ENCODE data around the gene ADCY1. TPM values are rescaled to one million over a fixed set of nuclear protein-coding genes. Genes with fewer than 3 reads are reported as not detected.

The ADCY1 gene
- total and polyA plus RNA-seq, 4 donors, result 0.33 to 20.1 (median 4.1) TPM

DNA sequence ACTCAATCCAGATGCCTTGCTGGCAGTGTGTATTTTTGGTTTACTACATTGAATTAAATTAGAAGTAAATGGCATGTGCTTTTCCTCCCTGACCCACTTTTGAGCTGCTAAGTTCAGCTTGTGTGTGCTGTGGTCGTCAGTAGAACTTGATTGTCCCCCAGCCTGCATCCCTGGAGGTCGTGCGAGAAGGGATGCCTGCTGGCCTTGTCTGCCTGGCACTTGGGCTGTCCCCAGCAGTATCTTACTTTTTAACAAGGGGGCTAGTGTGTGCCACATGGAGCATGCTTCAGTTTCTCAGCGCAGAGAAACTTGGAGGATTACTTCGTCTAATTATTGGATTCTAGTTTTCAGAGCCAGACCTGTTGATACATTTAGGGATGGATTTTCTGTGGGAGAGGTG lies 80.2 kb downstream of the ADCY1 start:
- WGBS, result 95% methylated on average over 5 of the region's 5 CpGs
- TF ChIP-seq JUND (IDR thresholded peaks at IDR 0.05) (no peak), NR2F2 (IDR thresholded peaks at IDR 0.05) (no peak)
- DNase-seq (ENCODE audit: low spot score), result no peak
- Histone ChIP-seq H3K27ac (ENCODE audit: low read depth in 1 of 2, low read length in 2 of 2) (no peak overlapping the region), H3K9me3 (ENCODE audit: control insufficient read depth in 4 of 4, low read length in 3 of 4) (no peaks in the 10 kb centered on the region), H3K27me3 (ENCODE audit: control insufficient read depth in 4 of 4, insufficient read depth in 4 of 4, low read length in 3 of 4) (no peaks in the 10 kb centered on the region), H3K9ac (ENCODE audit: low read depth in 1 of 2, low read length in 2 of 2) (no peak overlapping the region), H3K4me1 (ENCODE audit: control insufficient read depth in 4 of 4, insufficient read depth in 4 of 4, low read length in 3 of 4) (no peaks in the 10 kb centered on the region), H3K36me3 (ENCODE audit: control insufficient read depth in 4 of 4, insufficient read depth in 3 of 4, low read depth in 1 of 4, low read length in 3 of 4) (no peaks in the 10 kb centered on the region), H3K4me3 (ENCODE audit: low read depth in 1 of 3, low read length in 3 of 3) (no peak overlapping the region)

DNA sequence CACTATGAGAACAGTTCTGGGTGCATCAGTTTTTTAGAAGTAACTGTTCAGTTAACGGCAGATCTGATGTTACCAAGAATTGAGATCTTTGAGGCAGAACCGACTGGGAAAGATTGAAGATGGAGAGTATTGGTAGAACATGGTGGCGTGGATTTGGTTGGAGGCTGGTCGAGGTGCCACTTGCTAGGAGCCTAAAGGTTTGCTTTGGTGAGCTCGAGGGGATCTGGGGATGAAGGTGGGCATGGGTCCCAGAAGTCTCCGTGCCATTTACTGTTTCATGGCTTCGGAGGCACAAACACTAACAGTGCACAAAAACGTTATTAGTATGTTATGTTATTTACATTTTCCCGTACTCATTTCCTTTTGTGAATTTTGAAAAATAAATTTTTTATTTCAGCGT lies 81.4 kb downstream of the ADCY1 start:
- Histone ChIP-seq H3K36me3 (ENCODE audit: control insufficient read depth in 4 of 4, insufficient read depth in 3 of 4, low read depth in 1 of 4, low read length in 3 of 4) (no peaks in the 10 kb centered on the region), H3K27ac (ENCODE audit: low read depth in 1 of 2, low read length in 2 of 2) (no peak overlapping the region), H3K4me1 (ENCODE audit: control insufficient read depth in 4 of 4, insufficient read depth in 4 of 4, low read length in 3 of 4) (no peaks in the 10 kb centered on the region), H3K9me3 (ENCODE audit: control insufficient read depth in 4 of 4, low read length in 3 of 4) (no peaks in the 10 kb centered on the region), H3K4me3 (ENCODE audit: low read depth in 1 of 3, low read length in 3 of 3) (no peak overlapping the region), H3K9ac (ENCODE audit: low read depth in 1 of 2, low read length in 2 of 2) (no peak overlapping the region), H3K27me3 (ENCODE audit: control insufficient read depth in 4 of 4, insufficient read depth in 4 of 4, low read length in 3 of 4) (no peaks in the 10 kb centered on the region)
- 92% methylated on average over 10 of the region's 10 CpGs for WGBS
- TF ChIP-seq JUND (IDR thresholded peaks at IDR 0.05) (no peak), NR2F2 (IDR thresholded peaks at IDR 0.05) (no peak), TAF1 (conservative IDR thresholded peaks at IDR 0.05) (no peak), EGR1 (IDR thresholded peaks at IDR 0.05; ENCODE audit: low read depth in 2 of 2) (no peak), FOXA1 (IDR thresholded peaks at IDR 0.05) (no peak), YY1 (IDR thresholded peaks at IDR 0.05) (no peak), SP1 (IDR thresholded peaks at IDR 0.05) (no peak), RXRA (IDR thresholded peaks at IDR 0.05) (no peak), FOXA2 (IDR thresholded peaks at IDR 0.05) (no peak), RAD21 (IDR thresholded peaks at IDR 0.05) (no peak), HNF4G (IDR thresholded peaks at IDR 0.05) (no peak), HNF4A (conservative IDR thresholded peaks at IDR 0.05) (no peak), GABPA (IDR thresholded peaks at IDR 0.05 in 1 of 2, conservative IDR thresholded peaks at IDR 0.05 in 1 of 2) (no peak)
- TF ChIP-seq, protein P1, sequence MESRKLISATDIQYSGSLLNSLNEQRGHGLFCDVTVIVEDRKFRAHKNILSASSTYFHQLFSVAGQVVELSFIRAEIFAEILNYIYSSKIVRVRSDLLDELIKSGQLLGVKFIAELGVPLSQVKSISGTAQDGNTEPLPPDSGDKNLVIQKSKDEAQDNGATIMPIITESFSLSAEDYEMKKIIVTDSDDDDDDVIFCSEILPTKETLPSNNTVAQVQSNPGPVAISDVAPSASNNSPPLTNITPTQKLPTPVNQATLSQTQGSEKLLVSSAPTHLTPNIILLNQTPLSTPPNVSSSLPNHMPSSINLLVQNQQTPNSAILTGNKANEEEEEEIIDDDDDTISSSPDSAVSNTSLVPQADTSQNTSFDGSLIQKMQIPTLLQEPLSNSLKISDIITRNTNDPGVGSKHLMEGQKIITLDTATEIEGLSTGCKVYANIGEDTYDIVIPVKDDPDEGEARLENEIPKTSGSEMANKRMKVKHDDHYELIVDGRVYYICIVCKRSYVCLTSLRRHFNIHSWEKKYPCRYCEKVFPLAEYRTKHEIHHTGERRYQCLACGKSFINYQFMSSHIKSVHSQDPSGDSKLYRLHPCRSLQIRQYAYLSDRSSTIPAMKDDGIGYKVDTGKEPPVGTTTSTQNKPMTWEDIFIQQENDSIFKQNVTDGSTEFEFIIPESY (IDR thresholded peaks at IDR 0.05), result no peak
- TF ChIP-seq, protein P2, sequence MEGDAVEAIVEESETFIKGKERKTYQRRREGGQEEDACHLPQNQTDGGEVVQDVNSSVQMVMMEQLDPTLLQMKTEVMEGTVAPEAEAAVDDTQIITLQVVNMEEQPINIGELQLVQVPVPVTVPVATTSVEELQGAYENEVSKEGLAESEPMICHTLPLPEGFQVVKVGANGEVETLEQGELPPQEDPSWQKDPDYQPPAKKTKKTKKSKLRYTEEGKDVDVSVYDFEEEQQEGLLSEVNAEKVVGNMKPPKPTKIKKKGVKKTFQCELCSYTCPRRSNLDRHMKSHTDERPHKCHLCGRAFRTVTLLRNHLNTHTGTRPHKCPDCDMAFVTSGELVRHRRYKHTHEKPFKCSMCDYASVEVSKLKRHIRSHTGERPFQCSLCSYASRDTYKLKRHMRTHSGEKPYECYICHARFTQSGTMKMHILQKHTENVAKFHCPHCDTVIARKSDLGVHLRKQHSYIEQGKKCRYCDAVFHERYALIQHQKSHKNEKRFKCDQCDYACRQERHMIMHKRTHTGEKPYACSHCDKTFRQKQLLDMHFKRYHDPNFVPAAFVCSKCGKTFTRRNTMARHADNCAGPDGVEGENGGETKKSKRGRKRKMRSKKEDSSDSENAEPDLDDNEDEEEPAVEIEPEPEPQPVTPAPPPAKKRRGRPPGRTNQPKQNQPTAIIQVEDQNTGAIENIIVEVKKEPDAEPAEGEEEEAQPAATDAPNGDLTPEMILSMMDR (IDR thresholded peaks at IDR 0.05; ENCODE audit: low read depth, low read length, missing input control), result no peak
- TF ChIP-seq, protein P3, sequence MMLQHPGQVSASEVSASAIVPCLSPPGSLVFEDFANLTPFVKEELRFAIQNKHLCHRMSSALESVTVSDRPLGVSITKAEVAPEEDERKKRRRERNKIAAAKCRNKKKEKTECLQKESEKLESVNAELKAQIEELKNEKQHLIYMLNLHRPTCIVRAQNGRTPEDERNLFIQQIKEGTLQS (IDR thresholded peaks at IDR 0.05), result no peak
- TF ChIP-seq, protein P4, sequence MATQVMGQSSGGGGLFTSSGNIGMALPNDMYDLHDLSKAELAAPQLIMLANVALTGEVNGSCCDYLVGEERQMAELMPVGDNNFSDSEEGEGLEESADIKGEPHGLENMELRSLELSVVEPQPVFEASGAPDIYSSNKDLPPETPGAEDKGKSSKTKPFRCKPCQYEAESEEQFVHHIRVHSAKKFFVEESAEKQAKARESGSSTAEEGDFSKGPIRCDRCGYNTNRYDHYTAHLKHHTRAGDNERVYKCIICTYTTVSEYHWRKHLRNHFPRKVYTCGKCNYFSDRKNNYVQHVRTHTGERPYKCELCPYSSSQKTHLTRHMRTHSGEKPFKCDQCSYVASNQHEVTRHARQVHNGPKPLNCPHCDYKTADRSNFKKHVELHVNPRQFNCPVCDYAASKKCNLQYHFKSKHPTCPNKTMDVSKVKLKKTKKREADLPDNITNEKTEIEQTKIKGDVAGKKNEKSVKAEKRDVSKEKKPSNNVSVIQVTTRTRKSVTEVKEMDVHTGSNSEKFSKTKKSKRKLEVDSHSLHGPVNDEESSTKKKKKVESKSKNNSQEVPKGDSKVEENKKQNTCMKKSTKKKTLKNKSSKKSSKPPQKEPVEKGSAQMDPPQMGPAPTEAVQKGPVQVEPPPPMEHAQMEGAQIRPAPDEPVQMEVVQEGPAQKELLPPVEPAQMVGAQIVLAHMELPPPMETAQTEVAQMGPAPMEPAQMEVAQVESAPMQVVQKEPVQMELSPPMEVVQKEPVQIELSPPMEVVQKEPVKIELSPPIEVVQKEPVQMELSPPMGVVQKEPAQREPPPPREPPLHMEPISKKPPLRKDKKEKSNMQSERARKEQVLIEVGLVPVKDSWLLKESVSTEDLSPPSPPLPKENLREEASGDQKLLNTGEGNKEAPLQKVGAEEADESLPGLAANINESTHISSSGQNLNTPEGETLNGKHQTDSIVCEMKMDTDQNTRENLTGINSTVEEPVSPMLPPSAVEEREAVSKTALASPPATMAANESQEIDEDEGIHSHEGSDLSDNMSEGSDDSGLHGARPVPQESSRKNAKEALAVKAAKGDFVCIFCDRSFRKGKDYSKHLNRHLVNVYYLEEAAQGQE (IDR thresholded peaks at IDR 0.05), result no peak
- DNase-seq (ENCODE audit: low spot score), result no peak

All from liver (tissue), 9 donors.